AG08396 (cell line): Measurements from ENCODE around the gene FAM171A1.

Experiments used
- DNase-seq: peaks from one replicate; pipeline ENCODE4 v3.0.0; 2012; ENCODE audit warnings: low spot score, mixed read lengths

FAM171A1 gene

GRCh38 chr10:15168786-15169554 is 202.1 kb downstream of the FAM171A1 start:
- DNase-seq = peak; percentile 99

- DNase-seq = peak; percentile 75
Observed at GRCh38 chr10:15168291-15168785, 202.8 kb downstream of the FAM171A1 start, which contains the start of gene NMT2. Gene NMT2 (minus strand): TSS chr10:15168693. CDS start chr10:15168612, 81 bp downstream.

GRCh38 chr10:15167411-15168290 is 203.4 kb downstream of the FAM171A1 start:
- peak; percentile 69 for DNase-seq

GRCh38 chr10:15166325-15166724 is 204.8 kb downstream of the FAM171A1 start:
- no peak for DNase-seq

- DNase-seq = no peak
Observed at GRCh38 chr10:15163253-15163828, 207.7 kb downstream of the FAM171A1 start.
